Lung (tissue), 12 donors: ENCODE data around the gene TOP2A. TPM values are rescaled to one million over a fixed set of nuclear protein-coding genes. Genes with fewer than 3 reads are reported as not detected.

Experiments
- ATAC-seq: fragments of 200-7000 bp; cut with Tn5 transposase; one replicate; pipeline ENCODE4 v1.9.1; 2020; ENCODE audit warnings: moderate number of reproducible peaks; ENCODE audit not compliant: insufficient read depth, low FRiP score
- DNase-seq, 3 donors: peaks; one replicate each; pipeline ENCODE4 v3.0.0-alpha.2; 2013 to 2017
- H3K27ac ChIP-seq, 2 donors: one replicate each; pipeline ENCODE4 v1.5.1; 2013; ENCODE audit warnings: mild to moderate bottlenecking in 2 of 2, moderate library complexity in 2 of 2, control low read depth in 1 of 2, inconsistent platforms in 1 of 2, low read depth in 1 of 2, low read length in 1 of 2
- H3K27me3 ChIP-seq, 3 donors: one replicate each; pipeline ENCODE4 v1.5.1; 2013; ENCODE audit warnings: low read length in 2 of 3; ENCODE audit not compliant: control insufficient read depth in 3 of 3, insufficient read depth in 3 of 3
- H3K36me3 ChIP-seq, 4 donors: one replicate each; pipeline ENCODE4 v1.5.1; 2013; ENCODE audit warnings: low read length in 4 of 4, mild to moderate bottlenecking in 1 of 4, moderate library complexity in 1 of 4; ENCODE audit not compliant: control insufficient read depth in 4 of 4, insufficient read depth in 4 of 4
- H3K4me1 ChIP-seq, 5 donors: one replicate each; pipeline ENCODE4 v1.5.1; 2013; ENCODE audit warnings: low read length in 5 of 5, mild to moderate bottlenecking in 2 of 5, moderate library complexity in 1 of 5; ENCODE audit not compliant: control insufficient read depth in 5 of 5, insufficient read depth in 5 of 5
- H3K4me3 ChIP-seq: one replicate; pipeline ENCODE4 v1.5.1; 2013; ENCODE audit warnings: mild to moderate bottlenecking, control low read depth, moderate library complexity
- H3K9ac ChIP-seq, 2 donors: one replicate each; pipeline ENCODE4 v1.5.1; 2013; ENCODE audit warnings: low read length in 2 of 2, control low read depth in 1 of 2; ENCODE audit not compliant: insufficient read depth in 1 of 2
- H3K9me3 ChIP-seq, 4 donors: one replicate each; pipeline ENCODE4 v1.5.1; 2013; ENCODE audit warnings: low read length in 3 of 4, mild to moderate bottlenecking in 1 of 4, moderate library complexity in 1 of 4; ENCODE audit not compliant: control insufficient read depth in 4 of 4, insufficient read depth in 3 of 4
- CTCF ChIP-seq: IDR thresholded peaks from 2 replicates; pipeline ENCODE4 v1.5.1; 2012; ENCODE audit warnings: mild to moderate bottlenecking; ENCODE audit errors: control extremely low read depth, extremely low read depth
- WGBS, 2 donors: extraction: QIAGEN DNeasy Blood & Tissue Kit; methylation state at CpG; one replicate each; pipeline ENCODE4 v1.1.7; 2013; 5-methylcytosine and 5-hydroxymethylcytosine counted together
- polyA plus RNA-seq, 2 donors: library from polyadenylated mRNA; stranded (reverse); fragments of 200-250 nt; gene quantifications; one replicate each; pipeline ENCODE4 v1.2.1, GENCODE V29; 2013
- total RNA-seq, 2 donors: library from RNA; depleted of rRNA in 1 of 2; stranded (reverse); fragments of >200 nt in 1 of 2; gene quantifications; one replicate each; pipeline ENCODE4 v1.2.1, GENCODE V29; 2014 to 2021
- donor health status: control.
- donor health status: control.
- donor health status: Bipolar disorder and iron deficiency.
- donor health status: healthy.
- donor health status: DM: yes; HTN: yes; CAD: no.

The TOP2A gene
- total and polyA plus RNA-seq, 4 donors = 2.6 to 21.6 (median 9.6) TPM

- Histone ChIP-seq H3K9me3 (no peaks in the 10 kb centered on the region), H3K4me3 (no peak overlapping the region), H3K27me3 (no peaks in the 10 kb centered on the region), H3K36me3 (peaks cover 0 to 53% (median 31%) of the 10 kb centered on the region in 4 donors), H3K9ac (no peak overlapping the region), H3K27ac (peak overlapping the region in 1 of 2 donors; percentile 71), H3K4me1 (peaks cover 33 to 71% (median 48%) of the 10 kb centered on the region in 5 donors)
- WGBS, 2 donors = 43 to 75% methylated on average over 19 of the region's 19 CpGs
- DNase-seq (peak; percentile 82 to 90 (median 86)), ATAC-seq (no peak)
- TF ChIP-seq CTCF = no peak
Measured at GRCh38 chr17:40349895-40350688, 67.6 kb downstream of the TOP2A start.

GRCh38 chr17:40349477-40349894 is 68.2 kb downstream of the TOP2A start:
- Histone ChIP-seq H3K27ac (peak overlapping the region in 1 of 2 donors; percentile 71), H3K4me1 (peaks cover 35 to 72% (median 51%) of the 10 kb centered on the region in 5 donors), H3K9me3 (no peaks in the 10 kb centered on the region), H3K9ac (no peak overlapping the region), H3K36me3 (peaks cover 0 to 52% (median 27%) of the 10 kb centered on the region in 4 donors), H3K27me3 (no peaks in the 10 kb centered on the region), H3K4me3 (no peak overlapping the region)
- ATAC-seq (no peak), DNase-seq (no peak)
- no peak for TF ChIP-seq CTCF
- 40 to 69% methylated on average over 10 of the region's 10 CpGs for WGBS, 2 donors

DNA sequence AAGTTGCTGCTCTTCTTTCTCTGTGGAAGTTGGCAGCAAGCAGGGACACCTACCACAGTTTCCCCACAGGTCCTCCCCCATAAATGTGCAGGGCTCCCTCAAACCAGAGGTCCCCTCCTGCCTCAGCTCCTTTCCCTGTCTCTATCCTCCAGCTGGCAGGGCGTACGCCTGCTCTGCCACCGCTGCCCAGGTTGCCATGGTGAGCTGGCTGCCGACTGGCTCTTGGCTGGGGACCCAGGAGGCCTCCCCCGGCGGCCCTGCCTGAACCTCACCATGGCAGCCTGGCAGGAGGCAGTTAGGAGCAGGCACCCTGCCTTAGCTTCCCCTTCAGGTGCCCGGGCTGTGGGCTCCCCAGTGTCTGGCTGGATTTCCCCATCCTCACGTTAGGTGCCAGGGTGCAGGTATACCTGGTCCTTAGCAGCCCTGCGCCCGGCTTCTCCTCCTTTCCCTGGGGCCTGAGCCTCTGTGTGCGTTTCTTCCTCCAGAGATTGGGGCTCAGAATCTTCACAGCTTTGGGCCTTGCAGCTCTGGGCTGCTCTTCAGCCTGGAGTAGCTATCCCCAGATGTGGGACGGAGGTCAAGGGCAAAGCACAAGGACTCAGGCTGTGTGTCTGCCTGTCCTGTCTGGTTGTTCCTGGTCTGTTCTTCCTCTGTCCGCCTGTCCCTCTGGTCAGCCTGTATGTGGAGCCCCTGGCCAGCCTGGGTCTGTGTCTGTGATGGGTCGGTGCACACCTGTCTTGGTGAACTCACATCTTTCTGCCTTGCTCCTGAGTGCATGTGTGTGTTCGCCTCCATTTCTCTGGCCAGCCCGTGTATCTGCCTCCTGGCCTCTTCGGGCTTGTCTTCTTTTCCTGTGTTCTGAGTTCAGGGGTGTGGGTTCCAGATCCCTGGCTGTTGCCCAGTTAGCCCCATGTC is 68.9 kb downstream of the TOP2A start:
- Histone ChIP-seq H3K9me3 (no peaks in the 10 kb centered on the region), H3K4me3 (no peak overlapping the region), H3K9ac (peak overlapping the region in 1 of 2 donors; percentile 52), H3K4me1 (peaks cover 38 to 78% (median 54%) of the 10 kb centered on the region in 5 donors), H3K27me3 (no peaks in the 10 kb centered on the region), H3K36me3 (peaks cover 0 to 46% (median 26%) of the 10 kb centered on the region in 4 donors), H3K27ac (peak overlapping the region in 1 of 2 donors; percentile 71)
- DNase-seq (peak in 1 of 3 donors; percentile 15), ATAC-seq (no peak)
- no peak for TF ChIP-seq CTCF
- WGBS, 2 donors = 49 to 61% methylated on average over 17 of the region's 17 CpGs
